ENCODE results near the gene GEMIN4. TPM values are rescaled to one million over a fixed set of nuclear protein-coding genes. Genes with fewer than 3 reads are reported as not detected.

GEMIN4 gene
- total and polyA plus RNA-seq, 10 of the 15 experiments (the other 5 are each of a cell fraction or from before 2014, with no cell fraction given) = 2.4 to 55.6 (median 34.5) TPM

DNA sequence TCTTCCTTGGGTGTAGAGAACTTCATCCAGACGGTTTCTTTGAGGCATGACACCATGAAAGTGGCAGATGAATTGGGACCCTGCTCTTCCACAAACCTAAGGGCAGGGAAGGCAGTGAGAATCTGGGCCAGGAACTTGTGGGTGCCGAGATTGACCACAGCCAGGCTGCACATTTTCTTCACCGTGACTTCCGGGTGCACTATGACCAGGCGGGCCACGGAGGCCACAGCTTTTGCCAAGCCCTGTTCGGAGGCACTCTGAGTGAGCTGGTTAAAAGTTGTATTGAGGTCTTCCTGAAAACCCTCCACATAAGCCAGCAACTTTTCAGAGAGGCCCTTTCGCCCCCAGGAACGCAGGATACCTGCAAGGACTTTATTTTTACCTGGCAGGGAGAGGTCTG lies 5.9 kb downstream of the GEMIN4 start:
- no peak overlapping the region for H3K4me2 ChIP-seq (ENCODE audit: control insufficient read depth, insufficient read depth)
- intact Hi-C loops (cut with micrococcal nuclease; ENCODE audit: unreplicated experiment) (no loop called here), in situ Hi-C loops (cut with MboI) (no loop called here)
- no peak for ATAC-seq
- no peak overlapping the region for H2AFZ ChIP-seq (ENCODE audit: control insufficient read depth, low read depth, low read length)
- H3K4me1 ChIP-seq (ENCODE audit: control insufficient read depth, insufficient read depth, low read length) = peaks cover 4% of the 10 kb centered on the region; the same call in 1 of the 2 replicates
- no peaks in the 10 kb centered on the region for H4K20me1 ChIP-seq (ENCODE audit: control insufficient read depth, insufficient read depth)
- POLR2A ChIA-PET = no interaction called here
- RAD21 ChIA-PET (ENCODE audit: unreplicated experiment) = no interaction called here
- H3K36me3 ChIP-seq (ENCODE audit: control insufficient read depth in 2 of 2, insufficient read depth in 2 of 2, low read length in 1 of 2) = peaks cover 32 to 38% of the 10 kb centered on the region in 2 experiments
- FAIRE-seq = no peak
- H3K27ac ChIP-seq (ENCODE audit: control insufficient read depth, insufficient read depth) = no peak overlapping the region
- H3K27me3 ChIP-seq (replicated peaks in 1 of 2; ENCODE audit: control insufficient read depth in 2 of 2, insufficient read depth in 2 of 2, low read length in 1 of 2) = no peaks in the 10 kb centered on the region
- no peak for TF ChIP-seq TAF1 (IDR thresholded peaks at IDR 0.05; ENCODE audit: borderline replicate concordance, low read depth, low read length)
- no peak for TF ChIP-seq NFYA (IDR thresholded peaks at IDR 0.05; ENCODE audit: borderline replicate concordance, low read depth, low read length)
- no peak for TF ChIP-seq EED (IDR thresholded peaks at IDR 0.05; ENCODE audit: low read depth)
- TF ChIP-seq, protein P1, sequence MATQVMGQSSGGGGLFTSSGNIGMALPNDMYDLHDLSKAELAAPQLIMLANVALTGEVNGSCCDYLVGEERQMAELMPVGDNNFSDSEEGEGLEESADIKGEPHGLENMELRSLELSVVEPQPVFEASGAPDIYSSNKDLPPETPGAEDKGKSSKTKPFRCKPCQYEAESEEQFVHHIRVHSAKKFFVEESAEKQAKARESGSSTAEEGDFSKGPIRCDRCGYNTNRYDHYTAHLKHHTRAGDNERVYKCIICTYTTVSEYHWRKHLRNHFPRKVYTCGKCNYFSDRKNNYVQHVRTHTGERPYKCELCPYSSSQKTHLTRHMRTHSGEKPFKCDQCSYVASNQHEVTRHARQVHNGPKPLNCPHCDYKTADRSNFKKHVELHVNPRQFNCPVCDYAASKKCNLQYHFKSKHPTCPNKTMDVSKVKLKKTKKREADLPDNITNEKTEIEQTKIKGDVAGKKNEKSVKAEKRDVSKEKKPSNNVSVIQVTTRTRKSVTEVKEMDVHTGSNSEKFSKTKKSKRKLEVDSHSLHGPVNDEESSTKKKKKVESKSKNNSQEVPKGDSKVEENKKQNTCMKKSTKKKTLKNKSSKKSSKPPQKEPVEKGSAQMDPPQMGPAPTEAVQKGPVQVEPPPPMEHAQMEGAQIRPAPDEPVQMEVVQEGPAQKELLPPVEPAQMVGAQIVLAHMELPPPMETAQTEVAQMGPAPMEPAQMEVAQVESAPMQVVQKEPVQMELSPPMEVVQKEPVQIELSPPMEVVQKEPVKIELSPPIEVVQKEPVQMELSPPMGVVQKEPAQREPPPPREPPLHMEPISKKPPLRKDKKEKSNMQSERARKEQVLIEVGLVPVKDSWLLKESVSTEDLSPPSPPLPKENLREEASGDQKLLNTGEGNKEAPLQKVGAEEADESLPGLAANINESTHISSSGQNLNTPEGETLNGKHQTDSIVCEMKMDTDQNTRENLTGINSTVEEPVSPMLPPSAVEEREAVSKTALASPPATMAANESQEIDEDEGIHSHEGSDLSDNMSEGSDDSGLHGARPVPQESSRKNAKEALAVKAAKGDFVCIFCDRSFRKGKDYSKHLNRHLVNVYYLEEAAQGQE (IDR thresholded peaks at IDR 0.05; ENCODE audit: low read depth, low read length) = no peak
- no peak for TF ChIP-seq IKZF1 (conservative IDR thresholded peaks at IDR 0.05)
- TF ChIP-seq, protein P2, sequence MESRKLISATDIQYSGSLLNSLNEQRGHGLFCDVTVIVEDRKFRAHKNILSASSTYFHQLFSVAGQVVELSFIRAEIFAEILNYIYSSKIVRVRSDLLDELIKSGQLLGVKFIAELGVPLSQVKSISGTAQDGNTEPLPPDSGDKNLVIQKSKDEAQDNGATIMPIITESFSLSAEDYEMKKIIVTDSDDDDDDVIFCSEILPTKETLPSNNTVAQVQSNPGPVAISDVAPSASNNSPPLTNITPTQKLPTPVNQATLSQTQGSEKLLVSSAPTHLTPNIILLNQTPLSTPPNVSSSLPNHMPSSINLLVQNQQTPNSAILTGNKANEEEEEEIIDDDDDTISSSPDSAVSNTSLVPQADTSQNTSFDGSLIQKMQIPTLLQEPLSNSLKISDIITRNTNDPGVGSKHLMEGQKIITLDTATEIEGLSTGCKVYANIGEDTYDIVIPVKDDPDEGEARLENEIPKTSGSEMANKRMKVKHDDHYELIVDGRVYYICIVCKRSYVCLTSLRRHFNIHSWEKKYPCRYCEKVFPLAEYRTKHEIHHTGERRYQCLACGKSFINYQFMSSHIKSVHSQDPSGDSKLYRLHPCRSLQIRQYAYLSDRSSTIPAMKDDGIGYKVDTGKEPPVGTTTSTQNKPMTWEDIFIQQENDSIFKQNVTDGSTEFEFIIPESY (IDR thresholded peaks at IDR 0.05) = no peak
- no peak for TF ChIP-seq BHLHE40 (IDR thresholded peaks at IDR 0.05; ENCODE audit: borderline replicate concordance in 1 of 2, low read depth in 2 of 2, low read length in 1 of 2)
- TF ChIP-seq, protein P3, sequence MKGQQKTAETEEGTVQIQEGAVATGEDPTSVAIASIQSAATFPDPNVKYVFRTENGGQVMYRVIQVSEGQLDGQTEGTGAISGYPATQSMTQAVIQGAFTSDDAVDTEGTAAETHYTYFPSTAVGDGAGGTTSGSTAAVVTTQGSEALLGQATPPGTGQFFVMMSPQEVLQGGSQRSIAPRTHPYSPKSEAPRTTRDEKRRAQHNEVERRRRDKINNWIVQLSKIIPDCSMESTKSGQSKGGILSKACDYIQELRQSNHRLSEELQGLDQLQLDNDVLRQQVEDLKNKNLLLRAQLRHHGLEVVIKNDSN (IDR thresholded peaks at IDR 0.05; ENCODE audit: borderline replicate concordance, extremely low read length, insufficient read depth, low read depth, low read length) = no peak
- TF ChIP-seq MXI1 (IDR thresholded peaks at IDR 0.05; ENCODE audit: low read depth, low read length) = no peak
- TF ChIP-seq ZNF274 (IDR thresholded peaks at IDR 0.05; ENCODE audit: insufficient read depth, insufficient read length) = no peak
- no peak for TF ChIP-seq SUZ12 (IDR thresholded peaks at IDR 0.05; ENCODE audit: unreplicated experiment)
- TF ChIP-seq, protein P4, sequence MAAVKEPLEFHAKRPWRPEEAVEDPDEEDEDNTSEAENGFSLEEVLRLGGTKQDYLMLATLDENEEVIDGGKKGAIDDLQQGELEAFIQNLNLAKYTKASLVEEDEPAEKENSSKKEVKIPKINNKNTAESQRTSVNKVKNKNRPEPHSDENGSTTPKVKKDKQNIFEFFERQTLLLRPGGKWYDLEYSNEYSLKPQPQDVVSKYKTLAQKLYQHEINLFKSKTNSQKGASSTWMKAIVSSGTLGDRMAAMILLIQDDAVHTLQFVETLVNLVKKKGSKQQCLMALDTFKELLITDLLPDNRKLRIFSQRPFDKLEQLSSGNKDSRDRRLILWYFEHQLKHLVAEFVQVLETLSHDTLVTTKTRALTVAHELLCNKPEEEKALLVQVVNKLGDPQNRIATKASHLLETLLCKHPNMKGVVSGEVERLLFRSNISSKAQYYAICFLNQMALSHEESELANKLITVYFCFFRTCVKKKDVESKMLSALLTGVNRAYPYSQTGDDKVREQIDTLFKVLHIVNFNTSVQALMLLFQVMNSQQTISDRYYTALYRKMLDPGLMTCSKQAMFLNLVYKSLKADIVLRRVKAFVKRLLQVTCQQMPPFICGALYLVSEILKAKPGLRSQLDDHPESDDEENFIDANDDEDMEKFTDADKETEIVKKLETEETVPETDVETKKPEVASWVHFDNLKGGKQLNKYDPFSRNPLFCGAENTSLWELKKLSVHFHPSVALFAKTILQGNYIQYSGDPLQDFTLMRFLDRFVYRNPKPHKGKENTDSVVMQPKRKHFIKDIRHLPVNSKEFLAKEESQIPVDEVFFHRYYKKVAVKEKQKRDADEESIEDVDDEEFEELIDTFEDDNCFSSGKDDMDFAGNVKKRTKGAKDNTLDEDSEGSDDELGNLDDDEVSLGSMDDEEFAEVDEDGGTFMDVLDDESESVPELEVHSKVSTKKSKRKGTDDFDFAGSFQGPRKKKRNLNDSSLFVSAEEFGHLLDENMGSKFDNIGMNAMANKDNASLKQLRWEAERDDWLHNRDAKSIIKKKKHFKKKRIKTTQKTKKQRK (IDR thresholded peaks at IDR 0.05; ENCODE audit: low read depth, low read length) = no peak
- H3K79me2 ChIP-seq (ENCODE audit: control insufficient read depth, insufficient read depth, low read length) = peaks cover 36% of the 10 kb centered on the region
- peaks cover 3% of the 10 kb centered on the region; the same call in 1 of the 3 replicates for H3K9me3 ChIP-seq (replicated peaks; ENCODE audit: control insufficient read depth, insufficient read depth, low read length)
- WGBS (ENCODE audit: insufficient coverage, insufficient replicate concordance, low lambda C conversion rate, missing lambda C conversion rate) = 60% methylated on average over 9 of the region's 9 CpGs
- SMC1A ChIA-PET (ENCODE audit: uncharacterized antibody, unreplicated experiment) = no interaction called here
- BruUV-seq (replicated peaks) = no TSS peak
- no peak overlapping the region for H3K4me3 ChIP-seq
- no peak for DNase-seq (ENCODE audit: low read depth, low spot score)
- CTCF ChIA-PET = interaction anchor here (0.6 kb wide), 1 partner anchor 345 kb away, joined by 4 read pairs; no protein-coding TSS in a partner anchor
- no peak overlapping the region for H3K9ac ChIP-seq (ENCODE audit: control insufficient read depth, insufficient read depth, low read length)
